Measurements from ENCODE around the gene BPI. TPM values are rescaled to one million over a fixed set of nuclear protein-coding genes. Genes with fewer than 3 reads are reported as not detected.

Gene BPI
- polyA plus RNA-seq, 1 donor (not counting 4 experiments of a cell fraction or from before 2014, with no cell fraction given), result not detected

DNA sequence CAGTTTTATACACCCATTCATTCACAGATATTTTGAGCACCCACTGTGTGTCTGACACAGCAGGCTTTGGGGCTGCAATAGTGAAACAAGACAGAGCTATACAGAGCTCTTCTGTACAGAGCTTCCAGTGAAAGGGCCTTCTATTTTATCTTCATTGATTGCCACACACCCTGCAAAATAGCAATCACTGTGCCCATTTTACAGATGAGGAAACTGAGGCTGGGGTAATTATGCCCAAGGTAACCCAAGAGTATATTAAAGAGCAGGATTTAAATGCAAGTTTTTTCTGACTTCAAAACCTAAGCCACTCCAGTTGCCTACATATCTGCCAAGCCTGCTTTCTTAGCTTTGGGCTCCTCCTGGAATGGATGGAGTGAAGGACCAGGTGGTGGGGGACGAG lies 4.5 kb downstream of the BPI start:
- Histone ChIP-seq H3K4me1 (ENCODE audit: control insufficient read depth, extremely low read depth, insufficient read depth, low read length) (peaks cover 12% of the 10 kb centered on the region), H3K27me3 (ENCODE audit: control insufficient read depth, extremely low read depth, insufficient read depth, low read length) (peaks cover 25% of the 10 kb centered on the region), H3K4me3 (ENCODE audit: control insufficient read depth in 2 of 3, extremely low read depth in 1 of 3, insufficient read depth in 2 of 3, low read depth in 1 of 3, low read length in 3 of 3) (no peak overlapping the region), H3K4me2 (ENCODE audit: control insufficient read depth, extremely low read depth, insufficient read depth, low read depth, low read length) (no peak overlapping the region), H2AFZ (ENCODE audit: control insufficient read depth, low read length) (no peak overlapping the region), H3K79me2 (ENCODE audit: control insufficient read depth, insufficient read depth, low read length) (no peaks in the 10 kb centered on the region), H3K27ac (ENCODE audit: control insufficient read depth, insufficient read depth, low read length) (no peak overlapping the region), H3K9me3 (ENCODE audit: control insufficient read depth, low read depth, low read length) (no peaks in the 10 kb centered on the region), H4K20me1 (ENCODE audit: control insufficient read depth, extremely low read depth, insufficient read depth, low read length) (no peaks in the 10 kb centered on the region), H3K36me3 (ENCODE audit: control insufficient read depth in 2 of 2, extremely low read depth in 1 of 2, insufficient read depth in 2 of 2, low read length in 2 of 2) (no peaks in the 10 kb centered on the region), H3K9ac (ENCODE audit: control insufficient read depth, extremely low read depth, insufficient read depth, low read length) (no peak overlapping the region), H3K9me1 (ENCODE audit: control insufficient read depth, extremely low read depth, insufficient read depth, low read length) (peaks cover 2% of the 10 kb centered on the region)
- no peak for TF ChIP-seq EZH2 (IDR thresholded peaks at IDR 0.05; ENCODE audit: low read length)
- TF ChIP-seq CTCF (optimal IDR thresholded peaks at IDR 0.05 in 1 of 3, IDR thresholded peaks at IDR 0.05 in 1 of 3, conservative IDR thresholded peaks at IDR 0.05 in 1 of 3; ENCODE audit: extremely low read depth in 1 of 3, insufficient read depth in 2 of 3, low read length in 3 of 3), result no peak
- dilution Hi-C loops (cut with MboI; ENCODE audit: extremely low pct_ligation_motif_present, low sequenced_read_pairs), result no loop called here
- FAIRE-seq (no peak), DNase-seq (ENCODE audit: low read depth, low spot score) (no peak)

GRCh38 chr20:38311091-38311490 lies 7.1 kb downstream of the BPI start:
- no peak overlapping the region for H2AFZ ChIP-seq (ENCODE audit: control insufficient read depth, low read length)
- no peak overlapping the region for H3K9ac ChIP-seq (ENCODE audit: control insufficient read depth, extremely low read depth, insufficient read depth, low read length)
- H4K20me1 ChIP-seq (ENCODE audit: control insufficient read depth, extremely low read depth, insufficient read depth, low read length), result no peaks in the 10 kb centered on the region
- no peaks in the 10 kb centered on the region for H3K9me3 ChIP-seq (ENCODE audit: control insufficient read depth, low read depth, low read length)
- no peak overlapping the region for H3K27ac ChIP-seq (ENCODE audit: control insufficient read depth, insufficient read depth, low read length)
- H3K79me2 ChIP-seq (ENCODE audit: control insufficient read depth, insufficient read depth, low read length), result no peaks in the 10 kb centered on the region
- dilution Hi-C loops (cut with MboI; ENCODE audit: extremely low pct_ligation_motif_present, low sequenced_read_pairs), result no loop called here
- no peaks in the 10 kb centered on the region for H3K36me3 ChIP-seq (ENCODE audit: control insufficient read depth in 2 of 2, extremely low read depth in 1 of 2, insufficient read depth in 2 of 2, low read length in 2 of 2)
- TF ChIP-seq CTCF (optimal IDR thresholded peaks at IDR 0.05 in 1 of 3, IDR thresholded peaks at IDR 0.05 in 1 of 3, conservative IDR thresholded peaks at IDR 0.05 in 1 of 3; ENCODE audit: extremely low read depth in 1 of 3, insufficient read depth in 2 of 3, low read length in 3 of 3), result no peak
- no peak for TF ChIP-seq EZH2 (IDR thresholded peaks at IDR 0.05; ENCODE audit: low read length)
- H3K27me3 ChIP-seq (ENCODE audit: control insufficient read depth, extremely low read depth, insufficient read depth, low read length), result peaks cover 15% of the 10 kb centered on the region
- peaks cover 2% of the 10 kb centered on the region for H3K9me1 ChIP-seq (ENCODE audit: control insufficient read depth, extremely low read depth, insufficient read depth, low read length)
- no peak overlapping the region for H3K4me2 ChIP-seq (ENCODE audit: control insufficient read depth, extremely low read depth, insufficient read depth, low read depth, low read length)
- DNase-seq (ENCODE audit: low read depth, low spot score) (no peak), FAIRE-seq (no peak)
- no peak overlapping the region for H3K4me3 ChIP-seq (ENCODE audit: control insufficient read depth in 2 of 3, extremely low read depth in 1 of 3, insufficient read depth in 2 of 3, low read depth in 1 of 3, low read length in 3 of 3)
- H3K4me1 ChIP-seq (ENCODE audit: control insufficient read depth, extremely low read depth, insufficient read depth, low read length), result peaks cover 12% of the 10 kb centered on the region

Data from keratinocyte (primary cell).